H1 (cell line): ENCODE data around the gene ANKRD34B. TPM values are rescaled to one million over a fixed set of nuclear protein-coding genes. Genes with fewer than 3 reads are reported as not detected.

ENCODE experiments used
- CTCF ChIA-PET: fragments of 300-600 bp; sonication (Branson Sonifier 250); formaldehyde crosslinking; loops from one replicate; lab custom pipeline; 2021; ENCODE audit not compliant: partially characterized antibody; lab: Charles Lee
- POLR2A ChIA-PET: fragments of 300-600 bp; sonication (Branson Sonifier 250); formaldehyde crosslinking; loops from one replicate; lab custom pipeline; 2021; ENCODE audit warnings: inconsistent platforms; ENCODE audit not compliant: partially characterized antibody; lab: Charles Lee
- DNase-seq, 2 experiments: peaks; one replicate each; pipeline versions ENCODE4 v3.0.0 to v3.0.0-alpha.2; 2010 to 2022; ENCODE audit warnings: low spot score in 2 of 2, low read depth in 1 of 2, mixed read lengths in 1 of 2
- FAIRE-seq: peaks from 2 replicates; lab custom pipeline; 2011; peaks lifted over from hg19 to GRCh38; lab: Jason Lieb, UNC
- H2AFZ ChIP-seq: 2 replicates; pipeline ENCODE4 v1.8.1; 2012; ENCODE audit warnings: low read length, inconsistent platforms
- H2AK5ac ChIP-seq: 2 replicates; pipeline ENCODE4 v1.6.1; 2013; ENCODE audit warnings: low read depth, low read length
- H2BK120ac ChIP-seq: replicated peaks from 2 replicates; pipeline ENCODE3; 2013; ENCODE audit warnings: low read depth, low read length, inconsistent platforms
- H2BK12ac ChIP-seq: 2 replicates; pipeline ENCODE4 v1.6.1; 2013; ENCODE audit warnings: low read depth, low read length
- H2BK15ac ChIP-seq: 2 replicates; pipeline ENCODE4 v1.6.1; 2013; ENCODE audit warnings: low read length
- H2BK20ac ChIP-seq: 2 replicates; pipeline ENCODE4 v1.6.1; 2013; ENCODE audit warnings: low read length
- H2BK5ac ChIP-seq: 2 replicates; pipeline ENCODE4 v1.6.1; 2013; ENCODE audit warnings: low read depth, low read length
- H3K14ac ChIP-seq: 2 replicates; pipeline ENCODE4 v1.6.1; 2013; ENCODE audit warnings: inconsistent platforms; ENCODE audit not compliant: insufficient read length
- H3K18ac ChIP-seq: 2 replicates; pipeline ENCODE4 v1.6.1; 2013; ENCODE audit warnings: low read length; ENCODE audit errors: extremely low read depth
- H3K23ac ChIP-seq: 2 replicates; pipeline ENCODE4 v1.6.1; 2013; ENCODE audit warnings: inconsistent platforms; ENCODE audit not compliant: insufficient read length
- H3K23me2 ChIP-seq: 2 replicates; pipeline ENCODE4 v1.6.1; 2013; ENCODE audit warnings: low read depth, low read length
- H3K27ac ChIP-seq: 2 replicates; pipeline ENCODE4 v1.6.1; 2011; ENCODE audit warnings: low read depth, low read length, inconsistent platforms
- H3K27me3 ChIP-seq, 4 experiments: replicated peaks in 1 of 4; 1 replicate in 1 of 4; 2 replicates in 3 of 4; pipeline versions ENCODE4 v1.6.1 to v1.8.1; 2011 to 2013; ENCODE audit warnings: low read length in 3 of 4, mild to moderate bottlenecking in 3 of 4, inconsistent platforms in 2 of 4, mixed read lengths in 2 of 4, moderate library complexity in 1 of 4; ENCODE audit not compliant: control insufficient read depth in 3 of 4, insufficient read depth in 3 of 4; ENCODE audit errors: extremely low read depth in 1 of 4
- H3K36me3 ChIP-seq, 4 experiments: 2 replicates each; pipeline versions ENCODE4 v1.6.1 to v1.8.1; 2011 to 2013; ENCODE audit warnings: mild to moderate bottlenecking in 4 of 4, low read length in 3 of 4, moderate library complexity in 2 of 4, control low read depth in 1 of 4, inconsistent platforms in 1 of 4; ENCODE audit not compliant: insufficient read depth in 4 of 4, control insufficient read depth in 2 of 4
- H3K4ac ChIP-seq: replicated peaks from 2 replicates; pipeline ENCODE3; 2013; ENCODE audit warnings: low read length, low read depth, mixed read lengths, inconsistent platforms; ENCODE audit not compliant: insufficient read length
- H3K4me1 ChIP-seq, 4 experiments: replicated peaks in 1 of 4; 1 replicate in 1 of 4; 2 replicates in 3 of 4; pipeline versions ENCODE4 v1.6.1 to v1.8.1; 2011 to 2013; ENCODE audit warnings: low read length in 3 of 4, inconsistent platforms in 2 of 4, mixed read lengths in 1 of 4; ENCODE audit not compliant: insufficient read depth in 4 of 4, control insufficient read depth in 3 of 4
- H3K4me2 ChIP-seq, 2 experiments: 2 replicates each; pipeline versions ENCODE4 v1.6.1 to v1.8.1; 2011 to 2013; ENCODE audit warnings: low read depth in 2 of 2, low read length in 2 of 2, control low read depth in 1 of 2, inconsistent platforms in 1 of 2, mild to moderate bottlenecking in 1 of 2; ENCODE audit not compliant: insufficient read depth in 1 of 2
- H3K4me3 ChIP-seq, 4 experiments: fragments of 200-600, 300-600 bp in 1 of 4; sonication (generic), shearing (Covaris generic), sonication (Bioruptor Twin) in 1 of 4; 2 replicates each; pipeline versions ENCODE4 v1.5.1 to v1.8.1; 2011 to 2016; ENCODE audit warnings: low read length in 4 of 4, low read depth in 3 of 4, control low read depth in 2 of 4, inconsistent platforms in 2 of 4, mild to moderate bottlenecking in 2 of 4, mixed read lengths in 1 of 4, moderate library complexity in 1 of 4; ENCODE audit not compliant: insufficient read depth in 2 of 4; ENCODE audit errors: extremely low read depth in 1 of 4
- H3K56ac ChIP-seq: replicated peaks from 2 replicates; pipeline ENCODE3; 2013; ENCODE audit warnings: low read depth, mild to moderate bottlenecking, mixed read lengths, low read length, inconsistent platforms; ENCODE audit not compliant: insufficient read length
- H3K79me1 ChIP-seq: 2 replicates; pipeline ENCODE4 v1.6.1; 2013; ENCODE audit warnings: low read depth, low read length, control low read depth
- H3K79me2 ChIP-seq, 2 experiments: 2 replicates each; pipeline versions ENCODE4 v1.6.1 to v1.8.1; 2012 to 2013; ENCODE audit warnings: low read length in 2 of 2, mild to moderate bottlenecking in 2 of 2, inconsistent platforms in 1 of 2; ENCODE audit not compliant: insufficient read depth in 2 of 2, control insufficient read depth in 1 of 2
- H3K9ac ChIP-seq, 4 experiments: replicated peaks in 1 of 4; 1 replicate in 1 of 4; 2 replicates in 3 of 4; pipeline versions ENCODE4 v1.6.1 to v1.8.1; 2011 to 2013; ENCODE audit warnings: low read depth in 3 of 4, low read length in 3 of 4, control low read depth in 2 of 4, mild to moderate bottlenecking in 2 of 4, moderate library complexity in 2 of 4, inconsistent platforms in 1 of 4; ENCODE audit errors: extremely low read depth in 1 of 4
- H3K9me3 ChIP-seq, 2 experiments: 2 replicates each; pipeline versions ENCODE4 v1.6.1 to v1.8.1; 2012 to 2013; ENCODE audit warnings: mild to moderate bottlenecking in 2 of 2, moderate library complexity in 2 of 2, control low read depth in 1 of 2, inconsistent platforms in 1 of 2, low read depth in 1 of 2, low read length in 1 of 2, mixed read lengths in 1 of 2; ENCODE audit not compliant: insufficient read depth in 2 of 2
- H4K20me1 ChIP-seq, 2 experiments: replicated peaks in 1 of 2; 2 replicates each; pipeline versions ENCODE3 to v1.8.1; 2011 to 2013; ENCODE audit warnings: inconsistent platforms in 2 of 2, low read length in 2 of 2, mild to moderate bottlenecking in 1 of 2; ENCODE audit not compliant: insufficient read depth in 2 of 2, control insufficient read depth in 1 of 2
- H4K5ac ChIP-seq: 2 replicates; pipeline ENCODE4 v1.6.1; 2013; ENCODE audit warnings: low read length, low read depth, mixed read lengths, inconsistent platforms; ENCODE audit not compliant: insufficient read length
- H4K8ac ChIP-seq: 2 replicates; pipeline ENCODE4 v1.8.0; 2013; ENCODE audit warnings: mild to moderate bottlenecking, moderate library complexity, low read length, inconsistent platforms; ENCODE audit not compliant: insufficient read depth; ENCODE audit errors: extremely low read depth
- H4K91ac ChIP-seq: replicated peaks from 2 replicates; pipeline ENCODE3; 2013; ENCODE audit warnings: low read length, mixed read lengths, inconsistent platforms; ENCODE audit not compliant: insufficient read length
- SRF ChIP-seq: IDR thresholded peaks from 2 replicates; pipeline ENCODE4 v1.6.1; 2011; ENCODE audit warnings: mild to moderate bottlenecking, low read depth, low read length, moderate library complexity
- WGBS, 2 experiments: shearing (Covaris generic) in 1 of 2; methylation state at CpG; one replicate each; pipeline versions ENCODE4 v1.1.6 to v1.1.7; 2013 to 2015; ENCODE audit warnings: low lambda C conversion rate in 2 of 2, mixed read lengths in 2 of 2, inconsistent platforms in 1 of 2, low coverage in 1 of 2, missing lambda C conversion rate in 1 of 2; ENCODE audit not compliant: insufficient replicate concordance in 2 of 2, insufficient coverage in 1 of 2, insufficient read length in 1 of 2; ENCODE audit errors: extremely low coverage in 1 of 2, missing lambda C conversion rate in 1 of 2; 5-methylcytosine and 5-hydroxymethylcytosine counted together
- polyA plus RNA-seq, 7 experiments: library from polyadenylated mRNA; depleted of rRNA in 3 of 7; stranded (reverse) in 5 of 7; unstranded in 2 of 7; fragments of >200 nt in 5 of 7; fragments of 200-250 nt in 2 of 7; gene quantifications; 1 replicate in 5 of 7; 2 replicates in 1 of 7; 4 replicates in 1 of 7; pipeline versions ENCODE4 v1.2.1 to v1.2.3, GENCODE V29; 2011 to 2013; ENCODE audit warnings: missing spikeins in 2 of 7, mixed read lengths in 2 of 7
- total RNA-seq: library from RNA; stranded (reverse); fragmentation: NEBNext Ultra II Directional; extraction: Animal tissue kit (Norgen Biotek cat#: 25700); gene quantifications from 2 replicates; pipeline ENCODE4 v1.2.1, GENCODE V29; 2021

Gene ANKRD34B
- total and polyA plus RNA-seq, 2 of the 8 experiments (the other 6 are each of a cell fraction or from before 2014, with no cell fraction given), result 1.5 to 6.3 TPM

DNA sequence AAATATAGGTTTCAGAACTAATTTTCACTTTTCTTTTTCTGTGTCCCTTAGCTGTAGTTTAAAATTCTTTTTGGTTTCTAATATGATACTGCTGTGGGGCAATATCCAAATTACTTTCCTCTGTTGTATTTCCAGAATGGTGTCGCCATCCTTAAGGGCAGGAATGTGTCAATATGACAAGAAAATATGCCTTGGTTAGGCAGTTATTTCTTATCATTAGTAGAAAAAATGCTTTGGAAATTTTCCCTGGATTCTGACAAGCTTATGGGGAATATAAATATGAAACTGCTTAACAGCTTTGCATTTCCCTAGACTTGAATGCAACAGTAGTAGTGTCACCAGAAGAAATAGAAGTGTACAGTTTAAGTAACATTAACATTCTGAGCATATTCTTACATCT, 29.4 kb downstream of the ANKRD34B start:
- Histone ChIP-seq H3K79me2 (no peaks in the 10 kb centered on the region), H4K8ac (no peak overlapping the region), H3K4ac (no peak overlapping the region), H3K18ac (no peak overlapping the region), H3K23me2 (no peaks in the 10 kb centered on the region), H3K23ac (no peak overlapping the region), H3K27me3 (no peaks in the 10 kb centered on the region), H3K36me3 (no peaks in the 10 kb centered on the region), H3K4me1 (no peaks in the 10 kb centered on the region), H2BK120ac (no peak overlapping the region), H4K5ac (no peak overlapping the region), H2BK20ac (no peak overlapping the region), H2AFZ (no peak overlapping the region), H3K56ac (no peak overlapping the region), H4K91ac (no peak overlapping the region), H3K4me2 (no peak overlapping the region), H2AK5ac (no peak overlapping the region), H3K9me3 (no peaks in the 10 kb centered on the region), H3K14ac (no peak overlapping the region), H3K9ac (no peak overlapping the region), H2BK5ac (no peak overlapping the region), H2BK15ac (no peak overlapping the region), H3K27ac (no peak overlapping the region), H4K20me1 (no peaks in the 10 kb centered on the region), H3K79me1 (no peaks in the 10 kb centered on the region), H2BK12ac (no peak overlapping the region), H3K4me3 (no peak overlapping the region)
- ChIA-PET CTCF (no interaction called here), POLR2A (no interaction called here)
- TF ChIP-seq SRF, result no peak
- FAIRE-seq (no peak), DNase-seq (no peak)
- 85% methylated on average over 1 of the region's 1 CpG; no CpG with 5 or more reads in 1 of the 2 experiments for WGBS, 2 experiments
